ENCODE data around the gene SERINC3.

GRCh38 chr20:44517454-44517853 lies 4.4 kb downstream of the SERINC3 start:
- TF ChIP-seq CTCF (conservative IDR thresholded peaks at IDR 0.05), result no peak
- TF ChIP-seq ZFX (IDR thresholded peaks at IDR 0.05), result no peak
